ENCODE measurements around the gene ITPR1.

DNA sequence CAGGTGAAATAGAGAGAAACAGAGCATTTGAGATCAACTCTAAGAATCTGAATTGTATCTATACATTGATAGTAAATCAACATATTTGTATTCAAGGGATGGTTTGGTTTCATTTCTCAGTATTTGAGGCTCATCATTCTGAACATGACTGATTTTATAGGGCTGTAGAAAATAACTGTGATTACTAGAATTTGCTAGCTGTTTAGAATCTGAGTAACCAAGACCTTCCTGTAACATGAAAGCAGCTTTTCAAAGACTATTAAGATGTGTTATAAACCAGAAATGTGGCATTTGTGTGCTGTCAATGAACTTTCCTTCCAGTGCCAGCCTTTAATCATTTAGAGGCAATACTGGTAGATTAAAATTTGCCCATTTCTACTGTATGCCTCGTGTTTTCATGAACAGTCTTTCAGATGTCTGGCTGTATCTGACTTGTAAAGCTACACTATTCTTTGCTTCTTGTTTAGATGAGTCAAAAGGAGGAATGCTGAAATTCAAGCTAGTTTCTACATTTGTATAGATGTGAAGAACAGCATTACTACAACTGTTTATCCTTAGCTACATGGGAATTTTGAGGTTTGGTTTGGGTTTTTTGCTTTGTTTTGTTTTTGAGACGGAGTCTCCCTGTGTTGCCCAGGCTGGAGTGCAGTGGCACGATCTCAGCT, 348.8 kb downstream of the ITPR1 start:
- TF ChIP-seq, protein P1, sequence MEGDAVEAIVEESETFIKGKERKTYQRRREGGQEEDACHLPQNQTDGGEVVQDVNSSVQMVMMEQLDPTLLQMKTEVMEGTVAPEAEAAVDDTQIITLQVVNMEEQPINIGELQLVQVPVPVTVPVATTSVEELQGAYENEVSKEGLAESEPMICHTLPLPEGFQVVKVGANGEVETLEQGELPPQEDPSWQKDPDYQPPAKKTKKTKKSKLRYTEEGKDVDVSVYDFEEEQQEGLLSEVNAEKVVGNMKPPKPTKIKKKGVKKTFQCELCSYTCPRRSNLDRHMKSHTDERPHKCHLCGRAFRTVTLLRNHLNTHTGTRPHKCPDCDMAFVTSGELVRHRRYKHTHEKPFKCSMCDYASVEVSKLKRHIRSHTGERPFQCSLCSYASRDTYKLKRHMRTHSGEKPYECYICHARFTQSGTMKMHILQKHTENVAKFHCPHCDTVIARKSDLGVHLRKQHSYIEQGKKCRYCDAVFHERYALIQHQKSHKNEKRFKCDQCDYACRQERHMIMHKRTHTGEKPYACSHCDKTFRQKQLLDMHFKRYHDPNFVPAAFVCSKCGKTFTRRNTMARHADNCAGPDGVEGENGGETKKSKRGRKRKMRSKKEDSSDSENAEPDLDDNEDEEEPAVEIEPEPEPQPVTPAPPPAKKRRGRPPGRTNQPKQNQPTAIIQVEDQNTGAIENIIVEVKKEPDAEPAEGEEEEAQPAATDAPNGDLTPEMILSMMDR (conservative IDR thresholded peaks at IDR 0.05; ENCODE audit: low read depth, low read length), result no peak
- TF ChIP-seq EZH2phosphoT487 (IDR thresholded peaks at IDR 0.05; ENCODE audit: borderline replicate concordance, low read length) (no peak), EZH2 (IDR thresholded peaks at IDR 0.05; ENCODE audit: low read length, unreplicated experiment) (no peak)
